GM23248 (cell line): Measurements from ENCODE around the gene WHRN. TPM values are rescaled to one million over a fixed set of nuclear protein-coding genes. Genes with fewer than 3 reads are reported as not detected.
A peak's percentile ranks its signal among the peaks of the same experiment; 100 is the strongest.

Experiments used
- DNase-seq: peaks from one replicate; pipeline ENCODE4 v3.0.0-alpha.2; 2015
- H2AFZ ChIP-seq: fragments of 200-600 bp; sonication (generic); 2 replicates; pipeline ENCODE4 v1.6.1; 2016; ENCODE audit warnings: antibody characterized with exemption
- H3F3A ChIP-seq: fragments of 200-600 bp; sonication (generic); 2 replicates; pipeline ENCODE4 v1.6.1; 2016; ENCODE audit warnings: mild to moderate bottlenecking, antibody characterized with exemption, mixed run types; ENCODE audit not compliant: insufficient read depth
- H3K27ac ChIP-seq: fragments of 200-600 bp; sonication (generic); 2 replicates; pipeline ENCODE4 v1.5.1; 2016; ENCODE audit warnings: mild to moderate bottlenecking
- H3K27me3 ChIP-seq: fragments of 200-600 bp; sonication (generic); replicated peaks from 2 replicates; pipeline ENCODE4 v1.6.1; 2016; ENCODE audit warnings: mild to moderate bottlenecking; ENCODE audit not compliant: insufficient read depth
- H3K36me3 ChIP-seq: fragments of 200-600 bp; sonication (generic); 2 replicates; pipeline ENCODE4 v1.6.1; 2016; ENCODE audit warnings: low read depth, mild to moderate bottlenecking
- H3K4me1 ChIP-seq: fragments of 200-600 bp; sonication (generic); 2 replicates; pipeline ENCODE4 v1.6.1; 2016; ENCODE audit warnings: mild to moderate bottlenecking; ENCODE audit not compliant: insufficient read depth
- H3K4me2 ChIP-seq: fragments of 200-600 bp; sonication (generic); one replicate; pipeline ENCODE4 v1.6.1; 2016; ENCODE audit warnings: mild to moderate bottlenecking; ENCODE audit not compliant: unreplicated experiment
- H3K4me3 ChIP-seq: fragments of 200-600 bp; sonication (generic); 2 replicates; pipeline ENCODE4 v1.5.1; 2016; ENCODE audit warnings: mild to moderate bottlenecking
- H3K79me2 ChIP-seq: fragments of 200-600 bp; sonication (generic); 2 replicates; pipeline ENCODE4 v1.6.1; 2016; ENCODE audit warnings: mild to moderate bottlenecking; ENCODE audit not compliant: insufficient read depth
- H3K9ac ChIP-seq: fragments of 200-600 bp; sonication (generic); 2 replicates; pipeline ENCODE4 v1.6.1; 2016; ENCODE audit warnings: mild to moderate bottlenecking
- H3K9me2 ChIP-seq: fragments of 200-600 bp; sonication (generic); 2 replicates; pipeline ENCODE4 v1.6.1; 2016; ENCODE audit warnings: mixed run types, mild to moderate bottlenecking, moderate library complexity; ENCODE audit not compliant: insufficient read depth
- H3K9me3 ChIP-seq: fragments of 200-600 bp; sonication (generic); one replicate; pipeline ENCODE4 v1.6.1; 2017; ENCODE audit warnings: low read depth
- H4K20me1 ChIP-seq: fragments of 200-600 bp; sonication (generic); 2 replicates; pipeline ENCODE4 v1.6.0; 2016; ENCODE audit not compliant: insufficient read depth
- EZH2 ChIP-seq: fragments of 200-600 bp; sonication (generic); IDR thresholded peaks from 2 replicates; pipeline ENCODE4 v1.6.1; 2018; ENCODE audit warnings: antibody characterized with exemption, mild to moderate bottlenecking; ENCODE audit not compliant: insufficient read depth, poor library complexity, severe bottlenecking
- EZH2phosphoT487 ChIP-seq: fragments of 200-600 bp; sonication (generic); IDR thresholded peaks from 2 replicates; pipeline ENCODE4 v1.6.1; 2018; ENCODE audit warnings: antibody characterized with exemption, moderate library complexity, mild to moderate bottlenecking, low read depth; ENCODE audit not compliant: insufficient read depth
- WGBS, 2 experiments: methylation state at CpG; one replicate each; pipeline ENCODE4 v1.1.6; 2015 to 2017; ENCODE audit warnings: low lambda C conversion rate in 2 of 2, low coverage in 1 of 2; ENCODE audit errors: missing lambda C conversion rate in 2 of 2; 5-methylcytosine and 5-hydroxymethylcytosine counted together
- in situ Hi-C: fragments of 300-500 bp; cut with MboI; formaldehyde crosslinking; loops from 2 replicates; pipeline ENCODE4 v1.15.0; 2020
- polyA plus RNA-seq: library from polyadenylated mRNA; unstranded; fragments of >200 nt; fragmentation: Nextera tagmentation; extraction: Ambion mirVana; gene quantifications from 2 replicates; pipeline ENCODE4 v1.2.1, GENCODE V29; 2016
- total RNA-seq: library from RNA; depleted of rRNA; stranded (reverse); fragments of >200 nt; shearing (Covaris generic); gene quantifications from 2 replicates; pipeline ENCODE4 v1.2.3, GENCODE V29; 2014

Gene WHRN
- total and polyA plus RNA-seq, 2 experiments from 2014 or later, result 0.76 to 1.5 TPM

DNA sequence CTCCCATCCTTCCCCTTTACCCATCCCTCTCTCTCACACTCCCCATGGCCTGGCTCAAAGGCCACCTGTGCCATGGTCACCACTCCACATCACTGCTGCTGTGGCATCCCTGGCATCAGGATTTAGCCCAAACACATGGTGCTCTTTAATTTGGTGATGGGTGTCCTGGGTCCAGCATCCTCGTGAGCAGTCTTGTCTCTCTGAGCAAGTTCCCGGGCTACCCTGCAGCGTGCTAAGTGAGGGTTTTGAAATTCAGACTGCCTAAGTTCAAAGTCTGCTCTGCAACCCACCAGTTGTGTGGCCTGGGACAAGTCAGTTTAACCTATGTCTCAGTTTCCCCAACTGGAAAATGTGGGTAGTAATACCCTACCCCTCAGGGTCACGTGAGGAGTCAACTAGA lies 39.9 kb downstream of the WHRN start:
- Histone ChIP-seq H4K20me1 (no peaks in the 10 kb centered on the region), H3F3A (peaks cover 5% of the 10 kb centered on the region; the same call in 1 of the 2 replicates), H2AFZ (no peak overlapping the region), H3K4me1 (no peaks in the 10 kb centered on the region), H3K9me2 (no peaks in the 10 kb centered on the region), H3K36me3 (no peaks in the 10 kb centered on the region), H3K27ac (no peak overlapping the region), H3K4me3 (no peak overlapping the region), H3K9ac (no peak overlapping the region), H3K9me3 (no peaks in the 10 kb centered on the region), H3K27me3 (no peaks in the 10 kb centered on the region), H3K79me2 (no peaks in the 10 kb centered on the region), H3K4me2 (no peak overlapping the region)
- WGBS, 2 experiments, result 93 to 100% methylated on average over 4 of the region's 4 CpGs
- DNase-seq, result no peak
- in situ Hi-C loops, result no loop called here
- TF ChIP-seq EZH2, result no peak
- TF ChIP-seq EZH2phosphoT487, result no peak

DNA sequence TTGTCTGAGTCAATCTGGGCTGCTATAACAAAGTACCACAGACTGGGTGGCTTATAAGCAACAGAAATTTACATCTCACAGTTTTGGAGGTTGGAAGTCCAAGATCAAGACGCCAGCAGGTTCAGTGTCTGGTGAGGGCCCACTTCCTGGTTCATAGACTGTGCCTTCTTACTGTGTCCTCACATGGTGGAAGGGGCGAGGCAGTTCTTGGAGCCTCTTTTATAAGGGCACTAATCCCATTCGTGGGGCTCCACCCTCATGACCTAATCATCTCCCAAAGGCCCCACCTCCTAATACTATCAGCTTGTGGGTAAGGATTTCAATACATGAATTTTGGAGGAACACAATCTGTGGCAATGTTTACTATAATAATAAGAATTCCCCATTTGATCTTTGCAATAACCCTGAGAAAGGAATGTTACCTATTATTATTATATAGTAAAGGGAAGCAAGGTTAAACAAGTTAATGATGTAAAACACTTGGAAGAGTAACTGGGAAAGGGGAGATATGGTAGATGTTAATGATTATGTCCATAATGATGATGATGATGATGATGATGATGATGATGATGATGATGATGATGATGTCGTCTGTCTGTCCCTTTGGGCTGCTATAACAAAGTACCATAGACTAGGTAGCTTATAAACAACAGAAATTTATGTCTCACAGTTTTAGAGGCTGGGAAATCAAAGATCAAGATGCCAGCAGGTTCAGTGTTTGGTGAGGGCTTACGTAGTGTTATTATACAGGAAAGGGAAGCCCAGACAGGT lies 40.8 kb downstream of the WHRN start:
- H3K27ac ChIP-seq, result no peak overlapping the region
- H3K9ac ChIP-seq, result no peak overlapping the region
- DNase-seq, result no peak
- no peak overlapping the region for H2AFZ ChIP-seq
- no peaks in the 10 kb centered on the region for H3K4me1 ChIP-seq
- no peaks in the 10 kb centered on the region for H3K36me3 ChIP-seq
- WGBS, 2 experiments, result 77 to 81% methylated on average over 5 of the region's 5 CpGs
- H3K9me2 ChIP-seq, result no peaks in the 10 kb centered on the region
- H3F3A ChIP-seq, result peaks cover 5% of the 10 kb centered on the region; the same call in 1 of the 2 replicates
- TF ChIP-seq EZH2 (no peak), EZH2phosphoT487 (no peak)
- in situ Hi-C loops, result no loop called here
- no peak overlapping the region for H3K4me3 ChIP-seq
- no peaks in the 10 kb centered on the region for H3K27me3 ChIP-seq
- no peaks in the 10 kb centered on the region for H4K20me1 ChIP-seq
- H3K9me3 ChIP-seq, result no peaks in the 10 kb centered on the region
- H3K4me2 ChIP-seq, result no peak overlapping the region
- H3K79me2 ChIP-seq, result no peaks in the 10 kb centered on the region

DNA sequence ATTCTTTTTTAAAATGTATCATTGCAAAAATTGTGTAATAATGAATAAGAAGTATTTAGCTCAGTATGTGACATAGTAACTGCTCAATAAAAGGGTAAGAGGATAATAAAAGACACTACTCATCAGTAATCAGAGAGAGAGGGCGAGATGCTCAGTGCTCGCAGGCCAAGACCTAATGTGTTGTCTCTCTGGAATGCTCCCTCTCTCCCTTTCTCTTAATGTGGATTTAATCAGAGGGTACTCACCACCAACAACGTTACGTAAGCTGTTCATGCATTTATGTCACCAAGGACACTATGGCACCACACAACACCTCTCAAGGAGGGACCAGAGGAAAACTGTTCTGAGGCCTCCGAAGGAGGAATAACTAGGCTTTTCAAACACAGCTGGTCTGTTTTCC lies 42.5 kb downstream of the WHRN start:
- WGBS, 2 experiments, result 27 to 32% methylated on average over 5 of the region's 5 CpGs
- Histone ChIP-seq H3K9ac (no peak overlapping the region), H3K27ac (peak overlapping the region; percentile 9; the same call in 1 of the 2 replicates), H3K4me2 (no peak overlapping the region), H3K27me3 (no peaks in the 10 kb centered on the region), H3K4me1 (no peaks in the 10 kb centered on the region), H3K9me3 (no peaks in the 10 kb centered on the region), H3K9me2 (no peaks in the 10 kb centered on the region), H3K36me3 (no peaks in the 10 kb centered on the region), H4K20me1 (no peaks in the 10 kb centered on the region), H3K4me3 (no peak overlapping the region), H3K79me2 (no peaks in the 10 kb centered on the region), H3F3A (peaks cover 5% of the 10 kb centered on the region; the same call in 1 of the 2 replicates), H2AFZ (no peak overlapping the region)
- TF ChIP-seq EZH2 (no peak), EZH2phosphoT487 (no peak)
- in situ Hi-C loops, result no loop called here
- peak; percentile 69 for DNase-seq

DNA sequence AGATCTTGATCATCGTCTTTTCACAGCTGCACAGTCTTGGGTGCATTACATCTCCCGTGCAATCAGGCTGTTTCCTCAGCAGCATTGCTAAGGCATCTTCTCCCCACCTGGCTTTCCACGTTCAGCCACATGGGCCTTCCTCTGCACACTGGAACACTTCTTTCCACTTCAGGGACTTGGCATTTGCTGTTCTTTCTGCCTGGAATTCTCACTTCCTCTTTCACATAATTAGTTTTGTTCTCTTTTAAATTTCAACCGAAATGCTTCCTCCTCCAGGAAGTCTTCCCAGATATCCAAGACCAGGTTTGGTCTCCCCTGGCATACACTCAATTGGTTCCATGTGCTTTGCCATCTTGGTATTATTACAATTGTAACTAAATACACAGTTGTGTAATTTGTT lies 43.8 kb downstream of the WHRN start:
- peaks cover 5% of the 10 kb centered on the region; the same call in 1 of the 2 replicates for H3F3A ChIP-seq
- TF ChIP-seq EZH2phosphoT487 (no peak), EZH2 (no peak)
- H3K4me2 ChIP-seq, result no peak overlapping the region
- H2AFZ ChIP-seq, result no peak overlapping the region
- in situ Hi-C loops, result no loop called here
- H3K9me2 ChIP-seq, result no peaks in the 10 kb centered on the region
- WGBS, 2 experiments, result 94 to 95% methylated on average over 4 of the region's 4 CpGs
- no peak overlapping the region for H3K9ac ChIP-seq
- no peaks in the 10 kb centered on the region for H3K4me1 ChIP-seq
- H3K79me2 ChIP-seq, result no peaks in the 10 kb centered on the region
- no peak overlapping the region for H3K4me3 ChIP-seq
- H3K27ac ChIP-seq, result no peak overlapping the region
- H3K36me3 ChIP-seq, result no peaks in the 10 kb centered on the region
- H4K20me1 ChIP-seq, result no peaks in the 10 kb centered on the region
- no peak for DNase-seq
- no peaks in the 10 kb centered on the region for H3K9me3 ChIP-seq
- no peaks in the 10 kb centered on the region for H3K27me3 ChIP-seq
